Stomach smooth muscle (tissue), 2 donors: ENCODE results near the gene PTCSC3.

ENCODE experiments used
- H3K27ac ChIP-seq: one replicate; pipeline ENCODE4 v1.7.0; 2013; ENCODE audit warnings: mild to moderate bottlenecking, low read length, inconsistent platforms
- H3K27me3 ChIP-seq, 2 donors: one replicate each; pipeline ENCODE4 v1.7.0; 2013; ENCODE audit warnings: low read length in 2 of 2; ENCODE audit not compliant: insufficient read depth in 2 of 2, control insufficient read depth in 1 of 2
- H3K36me3 ChIP-seq, 2 donors: one replicate each; pipeline ENCODE4 v1.7.0; 2013; ENCODE audit warnings: low read length in 2 of 2; ENCODE audit not compliant: control insufficient read depth in 2 of 2, insufficient read depth in 2 of 2
- H3K4me1 ChIP-seq: one replicate; pipeline ENCODE4 v1.7.0; 2013; ENCODE audit warnings: low read length; ENCODE audit not compliant: control insufficient read depth, insufficient read depth
- H3K4me3 ChIP-seq, 2 donors: one replicate each; pipeline ENCODE4 v1.7.0; 2013; ENCODE audit warnings: low read length in 2 of 2
- H3K9ac ChIP-seq, 2 donors: one replicate each; pipeline ENCODE4 v1.7.0; 2013; ENCODE audit warnings: low read length in 2 of 2, mild to moderate bottlenecking in 1 of 2
- H3K9me3 ChIP-seq, 2 donors: one replicate each; pipeline ENCODE4 v1.7.0; 2013; ENCODE audit warnings: low read length in 2 of 2; ENCODE audit not compliant: control insufficient read depth in 2 of 2
- donor health status: healthy.
- donor health status: Pancreatic carcinoma.

PTCSC3 gene

GRCh38 chr14:36086629-36087395, 89.7 kb downstream of the PTCSC3 start:
- Histone ChIP-seq H3K4me1 (no peaks in the 10 kb centered on the region), H3K9ac (no peak overlapping the region), H3K27ac (no peak overlapping the region), H3K4me3 (no peak overlapping the region), H3K27me3 (no peaks in the 10 kb centered on the region), H3K36me3 (no peaks in the 10 kb centered on the region), H3K9me3 (peaks cover 0 to 3% of the 10 kb centered on the region in 2 donors)

- Histone ChIP-seq H3K4me3 (no peak overlapping the region), H3K36me3 (no peaks in the 10 kb centered on the region), H3K4me1 (no peaks in the 10 kb centered on the region), H3K9ac (no peak overlapping the region), H3K27me3 (no peaks in the 10 kb centered on the region), H3K9me3 (peaks cover 0 to 3% of the 10 kb centered on the region in 2 donors), H3K27ac (no peak overlapping the region)
Observed at GRCh38 chr14:36085861-36086260, 90.7 kb downstream of the PTCSC3 start.
